ENCODE results near the gene VPS26A.

- TF ChIP-seq, protein P1, sequence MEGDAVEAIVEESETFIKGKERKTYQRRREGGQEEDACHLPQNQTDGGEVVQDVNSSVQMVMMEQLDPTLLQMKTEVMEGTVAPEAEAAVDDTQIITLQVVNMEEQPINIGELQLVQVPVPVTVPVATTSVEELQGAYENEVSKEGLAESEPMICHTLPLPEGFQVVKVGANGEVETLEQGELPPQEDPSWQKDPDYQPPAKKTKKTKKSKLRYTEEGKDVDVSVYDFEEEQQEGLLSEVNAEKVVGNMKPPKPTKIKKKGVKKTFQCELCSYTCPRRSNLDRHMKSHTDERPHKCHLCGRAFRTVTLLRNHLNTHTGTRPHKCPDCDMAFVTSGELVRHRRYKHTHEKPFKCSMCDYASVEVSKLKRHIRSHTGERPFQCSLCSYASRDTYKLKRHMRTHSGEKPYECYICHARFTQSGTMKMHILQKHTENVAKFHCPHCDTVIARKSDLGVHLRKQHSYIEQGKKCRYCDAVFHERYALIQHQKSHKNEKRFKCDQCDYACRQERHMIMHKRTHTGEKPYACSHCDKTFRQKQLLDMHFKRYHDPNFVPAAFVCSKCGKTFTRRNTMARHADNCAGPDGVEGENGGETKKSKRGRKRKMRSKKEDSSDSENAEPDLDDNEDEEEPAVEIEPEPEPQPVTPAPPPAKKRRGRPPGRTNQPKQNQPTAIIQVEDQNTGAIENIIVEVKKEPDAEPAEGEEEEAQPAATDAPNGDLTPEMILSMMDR (IDR thresholded peaks at IDR 0.05), result no peak
- TF ChIP-seq POLR2A (IDR thresholded peaks at IDR 0.05), result no peak
Measured at GRCh38 chr10:69102440-69102839, 21.5 kb upstream of the VPS26A start.
